ENCODE results near the gene LINC01488. TPM values are rescaled to one million over a fixed set of nuclear protein-coding genes. Genes with fewer than 3 reads are reported as not detected.

LINC01488 gene
- polyA plus RNA-seq, 1 of the 3 experiments (the other 2 are of a cell fraction) = not detected

GRCh38 chr11:69453151-69453550 is 28.3 kb upstream of the LINC01488 start:
- WGBS (ENCODE audit: low lambda C conversion rate) = 77% methylated on average over 6 of the region's 6 CpGs
- Histone ChIP-seq H3K79me2 (ENCODE audit: insufficient read depth) (no peaks in the 10 kb centered on the region), H3K36me3 (replicated peaks in 1 of 2; ENCODE audit: control insufficient read depth in 1 of 2, insufficient read depth in 2 of 2, low read length in 1 of 2) (no peaks in the 10 kb centered on the region), H3K4me1 (ENCODE audit: control insufficient read depth in 1 of 2, insufficient read depth in 2 of 2, low read depth in 1 of 2, low read length in 1 of 2) (peaks cover 17 to 22% of the 10 kb centered on the region in 2 experiments; a peak in 3 of 4 replicates), H3K9ac (no peak overlapping the region), H3K9me3 (no peaks in the 10 kb centered on the region), H3K4me2 (no peak overlapping the region), H4K20me1 (ENCODE audit: insufficient read depth) (no peaks in the 10 kb centered on the region), H3K27me3 (ENCODE audit: insufficient read depth) (no peaks in the 10 kb centered on the region), H3K4me3 (ENCODE audit: low read depth in 2 of 2, low read length in 1 of 2) (no peak overlapping the region), H3K9me2 (no peaks in the 10 kb centered on the region), H3K27ac (ENCODE audit: low read depth in 2 of 2, low read length in 1 of 2) (no peak overlapping the region), H2AFZ (ENCODE audit: low read depth) (no peak overlapping the region), H3F3A (replicated peaks; ENCODE audit: insufficient read depth) (peaks cover 6% of the 10 kb centered on the region)
- TF ChIP-seq FOXJ3 (CRISPR knock-in tag; IDR thresholded peaks at IDR 0.05) (no peak), RXRA (IDR thresholded peaks at IDR 0.05; ENCODE audit: borderline replicate concordance, low read depth) (no peak), FOSL2 (IDR thresholded peaks at IDR 0.05; ENCODE audit: borderline replicate concordance, low read depth) (no peak), IRF3 (IDR thresholded peaks at IDR 0.05; ENCODE audit: low read depth, low read length) (no peak), GATA2 (CRISPR knock-in tag; IDR thresholded peaks at IDR 0.05) (no peak), EP300 (IDR thresholded peaks at IDR 0.05; ENCODE audit: borderline replicate concordance in 1 of 2, low read depth in 1 of 2, low read length in 1 of 2) (no peak), RAD21 (IDR thresholded peaks at IDR 0.05; ENCODE audit: low read length) (no peak), NFIC (IDR thresholded peaks at IDR 0.05; ENCODE audit: borderline replicate concordance) (no peak), TCF12 (IDR thresholded peaks at IDR 0.05) (no peak), PBX3 (IDR thresholded peaks at IDR 0.05) (no peak), GABPA (IDR thresholded peaks at IDR 0.05; ENCODE audit: low read depth) (no peak), CHD2 (IDR thresholded peaks at IDR 0.05; ENCODE audit: low read length, partially characterized antibody) (no peak), ZBTB33 (IDR thresholded peaks at IDR 0.05; ENCODE audit: borderline replicate concordance, low read depth) (no peak), NRF1 (IDR thresholded peaks at IDR 0.05; ENCODE audit: low read depth, low read length) (no peak), JUND (IDR thresholded peaks at IDR 0.05) (no peak)
- DNase-seq = no peak
- ChIA-PET POLR2A (no interaction called here), CTCF (interaction anchor here (1.1 kb wide), 1 partner anchor 10 kb away, joined by 3 read pairs; no protein-coding TSS in a partner anchor)

GRCh38 chr11:69454018-69454417 is 27.4 kb upstream of the LINC01488 start:
- no peaks in the 10 kb centered on the region for H3K79me2 ChIP-seq (ENCODE audit: insufficient read depth)
- no peaks in the 10 kb centered on the region for H3K36me3 ChIP-seq (replicated peaks in 1 of 2; ENCODE audit: control insufficient read depth in 1 of 2, insufficient read depth in 2 of 2, low read length in 1 of 2)
- peaks cover 13 to 16% of the 10 kb centered on the region in 2 experiments; a peak in 3 of 4 replicates for H3K4me1 ChIP-seq (ENCODE audit: control insufficient read depth in 1 of 2, insufficient read depth in 2 of 2, low read depth in 1 of 2, low read length in 1 of 2)
- H3K27ac ChIP-seq (ENCODE audit: low read depth in 2 of 2, low read length in 1 of 2) = no peak overlapping the region
- H3K27me3 ChIP-seq (ENCODE audit: insufficient read depth) = no peaks in the 10 kb centered on the region
- no peaks in the 10 kb centered on the region for H3K9me3 ChIP-seq
- 93% methylated on average over 7 of the region's 7 CpGs for WGBS (ENCODE audit: low lambda C conversion rate)
- ChIA-PET POLR2A (no interaction called here), CTCF (interaction anchor here (1.1 kb wide), 1 partner anchor 9 kb away, joined by 3 read pairs; no protein-coding TSS in a partner anchor)
- H3K9ac ChIP-seq = no peak overlapping the region
- DNase-seq = no peak
- no peaks in the 10 kb centered on the region for H3K9me2 ChIP-seq
- TF ChIP-seq RFX5 (IDR thresholded peaks at IDR 0.05; ENCODE audit: low read length) (no peak), ELF1 (IDR thresholded peaks at IDR 0.05) (no peak), USF1 (IDR thresholded peaks at IDR 0.05; ENCODE audit: borderline replicate concordance, low read depth) (no peak), CHD2 (IDR thresholded peaks at IDR 0.05; ENCODE audit: low read length, partially characterized antibody) (no peak)
- no peak overlapping the region for H2AFZ ChIP-seq (ENCODE audit: low read depth)
- no peaks in the 10 kb centered on the region for H3F3A ChIP-seq (replicated peaks; ENCODE audit: insufficient read depth)
- no peak overlapping the region for H3K4me2 ChIP-seq
- H4K20me1 ChIP-seq (ENCODE audit: insufficient read depth) = no peaks in the 10 kb centered on the region
- no peak overlapping the region for H3K4me3 ChIP-seq (ENCODE audit: low read depth in 2 of 2, low read length in 1 of 2)
